NCI-H510A (cell line): ENCODE results near the gene COPZ1.
A peak's percentile ranks its signal among the peaks of the same experiment; 100 is the strongest.

ENCODE experiments used
- DNase-seq: peaks from one replicate; lab custom pipeline; 2025; lab: John Stamatoyannopoulos, UW

Gene COPZ1

DNA sequence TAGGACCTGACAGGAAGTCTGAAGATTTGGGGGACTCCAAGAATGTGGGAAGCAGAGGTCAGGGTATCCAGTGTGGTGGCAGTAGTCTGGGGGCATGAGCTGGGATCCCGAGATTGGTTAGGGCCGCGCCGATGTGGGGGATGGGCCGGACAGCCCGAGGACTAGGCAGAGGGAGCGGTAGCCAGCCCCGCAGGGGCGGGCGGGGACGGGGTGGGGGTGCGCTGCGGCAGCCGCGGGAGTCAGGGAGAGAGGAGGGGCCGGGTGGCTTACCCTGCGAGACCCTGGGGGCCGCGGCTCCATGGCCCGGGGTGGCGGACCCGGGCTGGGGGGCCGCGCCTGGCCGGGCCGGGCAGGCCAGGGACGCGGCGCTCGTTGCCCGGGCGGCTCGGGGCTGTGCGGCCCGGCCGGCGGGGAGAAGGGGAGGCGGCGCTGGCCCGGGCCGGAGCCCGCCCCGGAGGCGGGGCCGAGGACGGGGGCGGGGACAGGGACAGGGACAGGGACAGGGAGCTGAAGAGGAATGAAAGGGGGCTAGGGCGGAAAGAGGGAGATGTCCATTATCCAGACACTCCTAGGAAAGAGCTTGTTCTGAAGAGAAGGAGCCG is 54.0 kb downstream of the COPZ1 start:
- DNase-seq: peak; percentile 39

DNA sequence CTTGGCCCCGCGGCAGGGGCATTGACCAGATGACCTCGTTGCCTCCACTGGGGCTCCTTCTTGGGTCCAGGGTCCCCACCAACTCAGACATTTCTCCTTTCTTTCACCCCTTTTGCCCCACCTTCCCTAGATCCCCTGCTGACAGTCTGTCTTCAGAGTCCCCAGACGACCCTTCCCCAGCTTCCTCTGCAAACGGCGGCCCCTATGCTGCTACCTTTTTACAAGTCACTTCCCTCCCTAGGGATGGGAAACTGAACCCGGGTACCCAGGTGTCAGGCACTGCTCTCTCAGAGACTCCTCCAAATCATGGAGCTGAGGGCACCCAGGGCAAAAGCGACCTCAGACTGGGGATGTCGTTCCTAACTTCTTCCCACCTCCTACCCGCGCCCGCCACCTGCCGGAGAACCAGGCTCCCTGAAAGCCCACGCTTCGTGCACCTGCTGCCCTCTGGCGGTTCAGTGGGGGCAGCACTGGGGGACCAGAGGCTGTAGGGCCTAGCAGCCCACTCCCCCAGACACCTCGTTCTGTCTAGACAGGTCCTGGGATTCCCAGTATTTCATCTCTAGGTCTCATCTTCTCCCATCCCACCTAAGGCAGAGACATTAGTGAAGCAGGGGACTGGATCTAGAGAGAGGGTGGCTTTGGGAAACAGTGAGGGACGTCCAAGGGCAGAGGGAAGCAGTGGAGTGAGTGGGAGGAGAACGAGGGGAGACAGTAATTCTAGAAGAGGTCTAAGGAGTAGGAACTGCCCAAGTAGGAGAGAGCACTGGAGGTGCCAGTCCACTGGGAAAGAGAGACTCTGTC is 54.7 kb downstream of the COPZ1 start:
- DNase-seq: peak; percentile 81

DNA sequence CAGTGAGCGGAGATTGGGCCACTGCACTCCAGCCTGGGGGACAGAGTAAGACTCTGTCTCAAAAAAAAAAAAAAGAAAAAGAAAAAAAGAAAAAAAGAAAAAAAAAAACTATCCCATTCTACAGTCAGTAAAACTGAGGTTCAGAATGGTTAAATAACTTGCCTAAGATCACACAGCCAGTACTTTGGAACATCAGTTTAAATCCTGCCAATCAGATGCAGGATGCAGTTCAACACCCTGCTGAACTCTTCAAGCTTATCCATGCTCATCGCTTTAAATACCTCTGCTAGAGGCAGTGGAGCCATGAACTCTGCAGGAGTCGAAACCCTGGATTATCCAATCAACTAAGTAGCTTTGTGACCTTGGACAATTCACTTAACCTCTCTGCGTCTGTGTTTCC is 56.2 kb downstream of the COPZ1 start:
- no peak for DNase-seq

DNA sequence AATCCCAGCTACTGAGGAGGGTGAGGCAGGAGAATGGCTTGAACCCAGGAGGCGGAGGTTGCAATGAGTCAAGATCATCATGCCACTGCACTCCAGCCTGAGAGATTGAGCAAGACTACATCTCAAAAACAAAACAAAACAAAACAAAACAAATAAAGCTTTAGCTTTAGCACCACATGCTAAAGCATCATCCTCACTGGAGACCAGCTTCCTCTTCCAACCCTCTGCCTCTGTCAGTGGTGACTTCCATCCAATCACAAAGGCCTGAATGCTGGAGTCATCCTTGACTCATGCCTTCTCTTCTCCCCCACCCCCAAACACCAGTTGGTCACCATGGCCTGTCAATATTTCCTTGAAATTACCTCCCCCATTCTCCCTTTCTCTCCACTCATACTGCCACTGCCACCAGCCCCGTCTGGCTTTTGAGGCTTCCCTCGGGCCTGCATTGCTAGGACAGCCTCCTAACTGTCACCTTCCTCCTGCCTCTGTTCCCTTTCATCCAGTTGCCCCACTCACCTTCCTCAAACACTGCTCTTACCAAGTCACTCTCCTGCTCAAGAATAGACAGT is 58.2 kb downstream of the COPZ1 start:
- no peak for DNase-seq

DNA sequence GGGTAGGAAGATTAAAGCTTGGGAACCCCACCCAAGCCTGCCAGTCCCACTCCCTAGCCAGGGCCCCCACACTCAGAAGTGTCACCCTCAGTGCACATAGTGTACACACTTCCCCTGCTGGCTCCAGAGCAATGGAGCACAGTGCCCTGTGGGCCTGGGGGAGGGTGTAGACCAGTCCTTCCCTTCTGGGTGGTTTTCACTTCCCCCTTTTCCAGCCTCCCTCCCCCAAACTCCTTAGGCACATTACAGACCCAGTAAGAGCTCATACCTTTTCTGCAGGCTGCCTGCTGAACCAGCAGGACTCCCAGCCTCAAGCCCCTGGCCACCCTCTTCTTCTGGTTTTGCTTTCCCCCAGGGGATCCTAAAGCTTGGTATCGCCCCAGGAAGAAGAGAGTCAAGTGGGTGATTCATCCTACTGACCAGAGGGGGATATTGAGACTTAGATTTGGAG is 59.7 kb downstream of the COPZ1 start, which contains the start of gene ZNF385A:
TSS of gene ZNF385A (minus strand) at position 143 of the 451 bp plus-strand sequence. CDS start 219 bp downstream, outside the sequence.
- no peak for DNase-seq

DNA sequence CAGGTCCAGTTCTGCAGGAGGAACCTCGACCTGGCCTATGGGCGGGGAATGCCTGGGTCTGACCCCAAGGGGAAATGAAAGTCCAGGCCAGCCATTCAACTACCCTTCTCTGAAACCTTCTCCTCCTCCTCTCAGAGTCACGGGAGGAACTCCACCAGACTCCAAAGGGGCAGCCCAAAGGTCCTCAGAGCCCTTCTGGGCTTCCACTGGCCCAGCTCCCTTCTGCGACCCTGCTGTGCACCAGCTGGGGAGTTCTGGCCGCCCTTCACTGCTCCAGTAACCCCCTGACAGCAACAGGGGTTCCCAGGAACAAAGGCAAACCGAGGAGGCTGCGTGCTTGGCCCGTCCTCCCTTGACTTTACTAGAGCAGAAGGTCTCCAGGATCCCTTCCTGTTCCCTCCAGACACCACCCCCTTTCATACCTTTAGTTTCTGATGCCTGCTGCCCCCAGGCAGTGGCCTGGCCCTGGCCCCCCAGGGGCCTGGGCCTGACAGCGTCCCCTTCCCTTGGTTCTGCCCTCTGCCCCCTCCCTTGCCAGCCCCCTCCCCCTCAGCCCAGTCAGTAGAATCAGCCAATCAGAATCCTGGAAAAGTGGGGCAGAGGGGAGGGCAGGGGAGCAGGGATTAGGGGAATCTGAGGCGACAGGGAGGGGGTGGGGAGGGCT is 60.5 kb downstream of the COPZ1 start:
- DNase-seq: no peak

DNA sequence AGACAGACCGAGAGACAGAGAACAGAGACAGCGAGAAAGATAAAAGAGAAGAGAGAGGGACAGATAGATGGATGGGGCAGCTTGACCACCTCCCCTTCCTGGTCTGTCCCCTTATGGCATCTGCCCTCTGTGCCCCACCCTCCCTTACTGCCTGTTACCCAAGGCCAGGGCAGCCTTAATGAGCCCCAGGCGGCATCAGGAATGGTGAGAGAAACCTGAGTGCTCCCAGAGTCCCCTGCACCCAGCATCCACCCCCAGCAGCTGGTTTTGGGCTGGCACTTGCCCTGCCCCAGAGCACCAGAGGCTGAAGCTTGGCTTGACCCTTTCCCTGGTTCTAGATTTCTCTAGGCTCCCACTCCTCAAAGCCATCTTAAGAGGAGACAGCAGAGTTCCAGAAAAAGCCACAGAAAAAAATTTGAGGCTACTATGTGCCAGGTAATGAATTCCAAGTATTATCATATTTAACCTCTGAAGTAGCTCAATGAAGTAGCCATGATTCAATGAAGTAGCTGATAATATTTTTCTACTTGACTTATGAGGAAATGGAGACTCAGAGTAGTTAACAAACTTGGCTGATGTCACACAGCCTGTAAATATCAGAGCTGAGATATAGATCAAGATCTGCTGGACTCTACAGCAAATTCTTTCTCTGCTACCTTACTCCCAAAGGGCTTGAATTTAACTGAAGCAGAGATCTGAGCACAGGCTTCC is 61.6 kb downstream of the COPZ1 start:
- no peak for DNase-seq

DNA sequence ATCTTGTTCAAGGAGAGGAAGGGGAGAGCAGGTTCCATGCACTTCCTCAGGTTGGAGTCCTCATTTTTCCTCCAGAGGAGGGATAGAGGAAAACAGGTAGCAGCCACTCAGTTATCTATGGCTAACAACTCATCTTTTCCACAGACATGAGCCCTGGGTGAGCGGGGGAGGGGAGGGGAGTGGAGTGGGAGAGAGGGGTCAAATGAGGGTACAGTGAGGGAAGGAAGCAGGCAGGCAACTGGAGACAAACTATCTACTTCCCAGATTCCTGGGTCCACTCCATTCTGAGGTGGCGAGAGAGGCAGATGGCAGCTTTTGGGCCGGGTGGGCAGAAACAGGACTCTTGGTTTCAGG is 62.2 kb downstream of the COPZ1 start:
- DNase-seq: no peak

DNA sequence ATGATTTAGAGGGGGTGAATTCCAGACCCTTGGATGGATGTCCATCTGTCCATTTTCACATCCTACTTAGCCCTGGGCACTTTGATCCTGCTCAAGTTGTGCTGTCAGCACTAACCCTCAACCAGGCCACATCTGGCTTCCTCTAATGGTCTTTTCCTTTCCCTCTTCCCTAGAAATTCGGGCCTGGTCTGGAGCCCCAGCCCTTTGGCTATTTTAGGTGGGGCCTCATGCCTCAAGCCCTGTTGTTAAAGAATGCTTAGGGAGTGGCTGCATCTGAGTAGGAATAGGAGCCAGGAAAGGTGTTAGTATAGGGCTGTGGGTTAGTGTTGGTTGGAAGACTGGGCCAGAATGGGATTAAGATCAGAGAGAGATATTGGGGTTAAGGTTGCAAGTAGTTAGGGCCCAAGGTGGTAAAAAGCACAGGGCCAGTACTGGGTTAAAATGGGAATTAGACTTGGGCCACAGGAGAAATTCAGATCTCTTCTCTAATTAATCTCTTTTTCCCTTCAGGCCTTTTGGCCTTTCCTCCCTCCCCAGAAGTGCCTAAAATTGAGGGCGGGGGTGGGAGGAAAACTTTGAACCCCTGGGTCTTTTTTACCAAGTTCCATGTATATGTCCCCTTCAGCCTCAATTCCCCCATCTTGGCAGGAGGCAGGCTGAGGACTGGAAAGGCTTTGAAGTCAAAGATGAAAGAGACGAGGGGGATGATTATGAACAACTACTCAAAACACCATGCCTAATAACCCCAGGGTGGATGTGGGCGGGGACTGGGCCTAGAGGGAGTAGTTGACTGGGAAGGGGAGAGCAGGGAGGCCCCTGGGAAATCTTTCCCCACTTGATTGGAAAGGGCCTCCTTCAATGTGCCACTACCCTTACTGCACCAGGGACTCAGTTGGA is 63.6 kb downstream of the COPZ1 start:
- no peak for DNase-seq

DNA sequence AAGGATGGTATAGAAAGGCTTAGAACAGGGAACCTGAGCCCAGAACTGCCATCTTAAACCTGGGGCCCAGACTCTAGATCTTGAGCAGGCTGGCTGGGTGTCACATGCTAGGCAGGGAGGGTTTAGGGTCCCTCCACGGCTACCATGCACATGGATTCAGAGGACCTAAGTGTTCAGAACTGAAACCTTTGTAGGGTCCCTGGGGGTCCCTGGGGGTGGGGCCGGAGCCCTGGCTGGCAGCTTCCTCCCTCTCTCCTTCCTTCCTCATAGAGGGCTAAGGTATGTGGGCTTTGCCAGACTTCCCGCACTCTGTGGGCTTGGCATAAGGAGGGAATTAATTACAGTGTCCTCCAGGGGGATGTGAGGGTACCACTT is 64.2 kb downstream of the COPZ1 start:
- DNase-seq: no peak

DNA sequence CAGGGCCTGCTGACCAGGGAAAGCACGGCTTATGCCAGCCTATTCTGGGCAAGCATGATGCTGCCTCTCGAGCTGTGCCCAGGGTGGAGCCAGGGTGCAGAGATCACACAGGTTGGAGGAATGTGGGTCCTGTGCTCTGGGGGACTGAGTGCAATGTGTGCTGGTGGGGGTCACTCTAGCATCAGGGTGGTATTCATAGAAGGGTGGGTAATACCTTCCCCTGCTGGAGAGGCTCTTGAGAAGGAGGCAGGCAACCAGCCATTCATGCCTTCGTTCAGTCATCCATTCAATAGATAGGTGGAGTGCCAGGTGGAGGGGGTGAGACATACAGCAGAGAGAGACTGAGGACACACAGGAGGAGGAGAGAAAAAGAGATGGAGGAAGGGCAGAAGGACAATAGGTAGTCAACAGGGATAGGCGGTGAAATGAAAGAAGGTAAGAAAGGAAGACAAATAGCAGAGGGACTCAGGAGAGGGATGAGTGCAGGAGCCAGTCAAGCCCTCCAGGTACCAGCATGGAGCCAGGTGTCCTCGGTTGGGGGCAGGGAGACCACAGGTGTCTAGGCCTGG is 64.8 kb downstream of the COPZ1 start:
- DNase-seq: no peak

DNA sequence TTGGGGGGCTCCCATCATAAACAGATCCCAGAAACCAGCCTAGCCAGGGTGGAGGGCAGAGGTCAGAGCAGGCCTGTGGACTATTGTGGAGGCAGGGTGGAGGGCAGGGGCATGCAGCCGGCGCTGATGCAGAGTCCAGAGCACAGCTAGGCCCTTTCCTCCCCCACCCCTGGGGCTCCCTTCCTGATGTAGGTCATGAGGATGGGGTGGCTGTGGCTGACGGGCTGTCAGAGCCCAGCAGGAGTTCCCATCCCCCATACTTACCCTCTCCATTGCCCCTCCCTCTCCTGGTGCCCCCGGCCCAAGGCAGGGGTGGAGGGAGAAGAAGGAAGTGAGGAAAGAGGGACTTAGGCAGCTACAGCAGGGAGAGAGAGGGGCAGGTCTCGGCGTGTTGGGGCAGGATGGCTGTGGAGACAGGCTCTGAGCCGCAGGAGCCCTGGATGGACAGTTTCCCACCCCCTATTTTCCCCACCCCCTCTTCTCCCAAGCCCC is 65.3 kb downstream of the COPZ1 start:
- peak; percentile 27 for DNase-seq

DNA sequence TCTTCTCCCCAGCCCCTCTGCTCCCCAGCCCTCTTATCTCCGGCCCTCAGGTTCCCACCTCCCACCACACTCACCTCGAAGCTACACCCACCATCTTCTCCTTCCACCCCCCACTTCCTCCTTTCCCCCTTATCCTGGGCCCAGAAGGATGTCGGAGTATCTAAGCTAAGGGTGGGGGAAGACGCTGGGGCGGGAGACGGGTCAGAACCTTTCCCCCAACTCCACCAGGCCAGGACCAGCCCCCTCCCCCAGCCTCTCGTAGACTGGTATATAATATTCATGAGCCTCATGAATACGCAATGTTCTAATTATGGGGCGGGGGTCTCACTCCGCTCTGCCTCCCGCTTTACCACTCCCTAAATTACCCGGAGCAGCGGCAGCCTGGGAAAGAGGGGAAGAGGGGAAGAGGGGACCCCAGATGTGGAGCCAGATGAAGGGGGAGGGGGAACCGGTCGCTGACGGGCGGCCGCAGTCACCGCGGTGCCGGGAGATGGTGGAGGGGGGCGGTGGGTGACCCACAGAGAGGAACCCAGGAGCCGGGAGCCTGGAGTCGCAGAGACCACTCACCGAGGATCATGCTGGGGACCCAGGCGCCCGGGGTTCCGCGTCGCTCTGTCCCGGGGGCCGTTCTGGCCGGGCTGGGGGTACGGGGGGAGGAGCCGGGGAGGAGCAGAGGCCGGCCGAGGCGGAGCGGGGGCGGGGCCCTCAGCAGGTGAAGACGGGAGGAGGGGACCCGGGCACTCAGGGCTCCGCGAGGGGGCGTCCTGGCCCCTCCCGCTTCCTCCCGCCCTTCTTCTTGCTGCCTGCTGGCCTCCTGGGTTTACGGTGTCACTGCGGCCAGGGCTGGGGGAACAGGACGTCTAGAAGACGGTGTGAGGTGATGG is 66.0 kb downstream of the COPZ1 start:
- DNase-seq: peak; percentile 71

DNA sequence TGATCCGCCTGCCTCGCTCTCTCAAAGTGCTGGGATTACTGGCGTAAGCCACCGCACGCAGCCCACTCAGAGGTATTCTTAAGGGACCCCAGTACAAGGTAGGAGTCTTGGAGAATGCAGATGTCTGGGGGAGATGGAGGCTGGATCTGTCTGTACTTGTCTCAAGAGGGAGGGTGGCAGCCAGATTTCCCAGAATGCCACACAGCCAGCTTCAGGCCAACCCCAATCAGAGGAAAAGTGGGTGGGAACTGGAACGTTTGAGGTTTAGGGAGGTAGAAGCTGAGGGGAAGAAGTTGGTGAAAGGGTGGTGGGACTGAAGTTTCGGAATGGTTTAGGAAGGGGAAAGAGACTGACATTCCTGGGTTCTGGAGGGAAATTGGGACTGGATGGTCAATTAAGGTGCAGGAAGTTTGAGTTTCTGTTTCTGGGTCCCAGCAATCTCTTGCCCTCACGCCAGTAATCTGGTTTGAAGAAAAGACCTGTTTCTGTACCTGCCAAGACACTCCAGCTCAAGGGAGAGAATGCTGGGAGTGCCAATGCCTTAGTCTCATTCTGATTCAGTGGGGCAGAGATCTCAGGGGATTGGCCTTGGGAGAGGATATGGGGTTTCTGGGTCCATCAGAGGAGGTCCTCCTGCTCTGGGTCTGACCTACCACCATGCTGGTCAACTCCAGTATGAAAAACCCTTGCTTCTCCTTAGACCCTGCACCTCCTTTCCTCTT is 67.7 kb downstream of the COPZ1 start:
- DNase-seq: no peak

DNA sequence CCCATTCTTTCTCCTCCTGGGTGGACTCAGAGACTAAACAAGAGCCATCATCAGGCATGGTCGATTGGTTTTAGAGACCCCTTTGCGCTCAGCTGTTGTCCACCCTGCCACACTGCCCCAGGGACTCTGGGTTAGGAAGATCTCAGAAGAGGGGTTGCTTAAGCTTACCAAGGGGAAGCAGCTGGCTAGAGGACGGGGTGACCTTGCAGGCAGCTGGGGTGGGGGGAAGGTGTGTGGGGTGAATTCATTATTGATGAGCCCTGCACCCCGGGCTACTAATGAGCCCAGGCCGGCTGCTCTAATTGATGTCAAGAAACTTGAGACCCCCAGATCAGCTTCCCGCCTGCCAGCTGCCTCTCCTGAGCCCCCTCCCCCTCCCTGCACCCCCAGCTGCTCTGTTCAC is 68.3 kb downstream of the COPZ1 start:
- DNase-seq: no peak

DNA sequence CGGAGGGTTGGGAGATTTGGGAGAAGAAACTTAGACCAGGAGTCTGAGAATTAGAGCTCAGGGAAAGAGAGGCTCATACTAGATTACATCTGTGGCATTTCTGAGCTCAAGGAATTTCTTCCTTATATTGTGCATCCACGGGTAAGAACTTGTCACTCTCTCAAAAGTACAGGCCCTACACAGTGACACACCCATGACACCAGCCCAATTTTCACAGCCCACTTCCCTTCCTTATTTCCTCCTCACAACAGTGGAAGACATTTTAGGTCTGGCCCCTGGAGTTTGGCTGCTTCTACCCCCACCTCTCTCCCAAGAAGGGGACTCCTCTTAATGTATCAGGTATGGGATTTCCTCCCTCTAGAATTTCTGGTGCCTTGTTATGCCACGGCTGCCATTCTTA is 68.8 kb downstream of the COPZ1 start:
- no peak for DNase-seq

DNA sequence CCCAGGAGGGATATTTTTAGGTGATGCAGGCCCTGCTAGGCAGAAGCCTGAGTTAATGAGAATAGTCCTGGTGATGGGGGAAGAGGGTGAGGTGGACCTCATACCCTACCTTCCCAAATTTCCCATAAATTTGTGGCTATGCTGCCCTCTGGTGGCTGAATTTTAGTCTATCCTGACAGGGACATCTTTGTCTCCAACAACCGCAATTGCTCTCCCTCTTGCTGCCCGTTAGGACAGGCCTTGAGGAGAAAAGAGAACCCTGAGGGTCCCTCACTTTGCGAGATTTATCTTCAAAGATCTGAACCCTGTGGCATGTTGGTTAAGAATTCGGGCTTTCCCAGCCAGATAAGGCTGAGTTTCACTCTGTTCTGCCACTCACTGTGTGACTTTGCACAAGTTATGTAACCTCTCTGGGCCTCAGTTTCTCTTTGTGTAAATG is 69.4 kb downstream of the COPZ1 start:
- peak; percentile 21 for DNase-seq

DNA sequence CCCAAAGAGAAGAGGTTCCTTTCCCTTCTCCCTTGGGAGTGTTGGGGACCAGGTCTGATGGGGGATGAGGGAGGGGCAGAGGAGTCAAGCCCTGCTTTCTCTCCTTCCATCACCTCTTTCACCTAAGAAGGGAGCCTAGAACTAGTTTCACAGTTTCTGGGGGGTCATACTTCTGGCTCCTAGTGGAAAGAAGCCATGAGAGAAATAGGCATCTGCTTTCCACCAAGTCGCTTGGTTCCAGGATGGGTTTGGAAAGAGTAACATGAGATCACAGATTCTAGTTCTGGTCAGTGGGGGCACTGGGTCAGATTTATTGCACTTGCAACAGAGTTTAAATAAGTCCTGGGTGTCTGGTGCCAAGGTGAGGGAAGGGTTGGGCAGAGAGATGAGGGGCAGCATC is 70.1 kb downstream of the COPZ1 start:
- DNase-seq: no peak

DNA sequence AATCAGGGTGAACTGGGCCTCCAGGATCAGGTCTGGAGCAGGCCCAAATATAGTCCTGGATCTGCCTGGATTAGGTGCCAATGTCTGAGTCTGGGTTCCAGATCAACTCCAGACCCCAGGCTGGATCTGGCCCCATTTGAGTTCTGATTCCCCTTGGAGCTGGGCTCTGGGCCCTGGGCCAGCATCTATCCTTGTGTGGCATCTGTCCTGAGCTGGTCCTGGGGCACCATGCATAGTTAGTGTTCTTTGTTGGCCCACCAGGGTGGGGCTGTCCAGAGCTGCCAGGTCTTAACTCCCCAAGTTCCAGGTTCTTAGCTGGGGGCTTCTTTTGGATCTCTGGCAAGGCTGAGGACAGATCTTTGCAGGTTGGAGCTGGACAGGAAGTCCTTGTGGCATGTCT is 70.6 kb downstream of the COPZ1 start:
- no peak for DNase-seq
